ENCODE data around the gene SEMA3D.

DNA sequence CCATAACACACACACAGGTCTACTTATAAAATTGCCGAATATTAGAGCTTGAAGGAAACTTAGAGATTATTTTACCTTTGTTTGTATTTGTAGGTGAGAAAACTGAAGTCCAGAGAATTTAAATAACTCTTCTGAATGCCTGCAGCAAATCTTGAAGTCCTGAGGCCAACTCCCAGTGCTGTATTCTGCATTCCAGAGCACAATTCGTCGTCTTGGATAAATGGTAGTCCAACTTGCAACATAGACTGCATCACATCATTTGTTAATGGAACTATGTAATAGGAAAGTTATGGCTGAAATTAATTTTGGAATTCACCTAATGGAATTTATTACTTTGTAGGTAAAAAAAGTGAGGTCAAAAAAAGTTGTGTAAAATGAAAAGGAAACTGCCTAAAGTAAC is 37.3 kb upstream of the SEMA3D start:
- TF ChIP-seq CTCF (IDR thresholded peaks at IDR 0.05) (no peak), POLR2A (IDR thresholded peaks at IDR 0.05) (no peak)

Data from transverse colon (tissue), 3 donors.